Stimulated activated effector memory CD8-positive, alpha-beta T cell treated with anti-CD3 and anti-CD28 coated beads, Interleukin-12 subunit alpha, Interleukin-12 subunit beta, amount 100 ng/mL, for 72 hours (primary cell): ENCODE data around the gene UBQLN4.

ENCODE experiments used
- ATAC-seq: fragments of 150-1000 bp; cut with Tn5 transposase; 2 replicates; pipeline ENCODE4 v1.10.0; 2021
- DNase-seq, 2 donors: peaks; one replicate each; pipeline ENCODE4 v3.0.0; 2021 to 2022; ENCODE audit warnings: low spot score in 2 of 2
- H3K27ac Mint-ChIP-seq: one replicate; pipeline ENCODE4 v1.8.0; 2022; ENCODE audit warnings: mild to moderate bottlenecking, mixed read lengths
- H3K36me3 Mint-ChIP-seq: one replicate; pipeline ENCODE4 v1.8.0; 2022; ENCODE audit warnings: mild to moderate bottlenecking, mixed read lengths
- H3K4me1 Mint-ChIP-seq: one replicate; pipeline ENCODE4 v1.8.0; 2022; ENCODE audit warnings: mixed read lengths
- H3K4me3 Mint-ChIP-seq: one replicate; pipeline ENCODE4 v1.8.0; 2022; ENCODE audit warnings: mild to moderate bottlenecking, mixed read lengths
- H3K9me3 Mint-ChIP-seq: one replicate; pipeline ENCODE4 v1.8.0; 2022; ENCODE audit warnings: mixed read lengths

UBQLN4 gene

DNA sequence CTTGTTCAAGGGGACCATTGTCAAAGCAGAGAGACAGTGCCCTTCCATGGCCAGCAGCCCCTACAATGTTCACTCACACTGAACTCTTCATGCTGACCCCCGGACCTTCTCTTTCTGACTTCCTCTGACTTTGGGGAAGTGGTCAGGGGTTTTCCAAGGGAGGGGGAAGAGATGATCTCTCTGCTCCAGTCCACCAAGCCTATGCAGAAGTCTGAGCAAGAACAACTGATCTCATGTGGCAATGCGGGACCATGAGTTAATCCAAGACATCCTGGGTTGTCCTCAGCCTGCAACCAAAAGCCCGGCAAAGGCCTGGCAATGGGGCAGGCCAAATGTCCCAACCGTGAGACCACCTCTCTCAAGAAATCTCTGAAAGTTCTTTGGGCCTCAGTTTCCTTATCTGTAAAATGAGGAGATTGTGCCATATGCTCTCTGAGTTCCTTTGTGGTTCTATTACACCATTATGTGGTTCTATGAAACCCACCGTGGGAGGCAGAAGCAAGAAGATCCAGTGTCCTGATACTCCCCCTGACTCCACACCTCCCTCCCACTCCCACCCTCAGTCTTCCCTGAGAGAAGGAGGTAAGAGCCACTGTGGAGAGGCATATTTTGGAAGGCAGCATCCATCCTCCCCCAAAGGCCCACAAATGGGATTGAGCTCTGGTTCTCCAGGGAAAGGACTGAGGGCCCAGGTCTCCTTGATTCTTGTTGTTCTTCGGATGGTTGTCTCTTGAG is 63.4 kb downstream of the UBQLN4 start:
- no peak overlapping the region for H3K4me3 Mint-ChIP-seq
- ATAC-seq = no peak
- H3K27ac Mint-ChIP-seq = peak overlapping the region; percentile 29
- no peaks in the 10 kb centered on the region for H3K9me3 Mint-ChIP-seq
- DNase-seq = peak in 1 of 2 donors; percentile 56
- H3K4me1 Mint-ChIP-seq = peaks cover 22% of the 10 kb centered on the region
- H3K36me3 Mint-ChIP-seq = no peaks in the 10 kb centered on the region

DNA sequence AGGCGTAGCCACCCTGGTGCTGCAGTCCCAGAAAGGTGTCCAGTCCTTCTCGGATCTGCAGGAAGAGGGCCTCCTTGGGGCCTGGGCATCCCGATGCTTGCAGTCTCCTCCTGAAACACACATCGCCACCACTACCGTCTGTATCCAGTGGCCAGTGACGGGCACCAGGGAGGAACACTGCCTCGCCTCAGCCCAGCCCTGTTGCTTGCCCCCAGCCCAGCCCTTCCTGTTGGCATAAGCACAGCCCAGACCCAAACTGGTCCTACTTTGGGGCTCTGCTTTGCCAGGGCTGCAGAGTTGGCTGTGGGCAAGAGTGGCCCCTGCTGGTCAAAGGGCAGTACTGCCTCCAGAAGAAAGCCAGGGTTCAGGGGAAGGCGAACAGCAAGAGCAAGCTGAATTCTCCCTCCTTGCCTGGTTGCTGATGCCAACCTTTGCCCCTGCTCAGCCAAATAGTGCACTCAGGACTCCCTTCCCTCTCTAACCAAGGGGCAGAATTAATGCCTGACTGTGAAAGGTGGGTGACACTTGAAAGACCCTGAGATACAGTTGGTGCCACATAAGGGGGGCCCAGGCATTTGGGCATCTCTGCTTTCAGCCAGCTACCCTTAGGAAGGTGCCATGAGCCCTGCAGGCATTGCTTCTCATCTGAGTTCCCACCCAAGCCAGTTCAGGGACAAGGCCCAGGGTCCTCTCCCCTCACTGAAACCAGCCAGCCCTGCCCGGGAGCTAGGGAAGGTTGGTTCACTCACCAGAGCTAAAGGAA is 64.2 kb downstream of the UBQLN4 start:
- Mint-ChIP-seq H3K4me3 (no peak overlapping the region), H3K9me3 (no peaks in the 10 kb centered on the region), H3K4me1 (peaks cover 22% of the 10 kb centered on the region), H3K27ac (peak overlapping the region; percentile 52), H3K36me3 (no peaks in the 10 kb centered on the region)
- peak; percentile 73 to 92 for DNase-seq
- peak; percentile 87 for ATAC-seq
